ENCODE results near the gene HHAT.

Gene HHAT

DNA sequence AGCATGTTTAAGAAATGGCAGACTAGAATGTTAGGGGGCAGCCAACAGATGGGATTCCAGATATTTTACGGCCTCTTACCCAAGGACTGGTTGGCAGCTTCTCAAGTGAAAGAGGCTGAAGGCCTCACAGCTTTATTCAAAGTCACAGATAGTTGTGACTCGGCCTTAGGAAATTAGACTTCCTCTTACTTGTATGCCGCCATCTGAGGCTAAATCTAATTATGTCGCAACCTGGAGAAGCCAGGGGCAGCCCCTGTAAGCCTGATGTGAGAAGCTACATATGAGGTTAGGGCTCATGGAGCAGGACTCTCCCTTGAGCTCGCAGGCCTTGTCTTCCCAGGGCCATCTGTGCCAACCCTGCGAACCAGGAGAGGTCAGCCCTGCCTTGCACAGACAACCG is 352.5 kb downstream of the HHAT start:
- H3K27ac ChIP-seq, result no peak overlapping the region
- TF ChIP-seq CTCF (conservative IDR thresholded peaks at IDR 0.05) (no peak), ZFX (IDR thresholded peaks at IDR 0.05) (no peak)

GRCh38 chr1:210683403-210684047 is 354.8 kb downstream of the HHAT start:
- TF ChIP-seq ZFX (IDR thresholded peaks at IDR 0.05) (no peak), CTCF (conservative IDR thresholded peaks at IDR 0.05) (no peak)
- H3K27ac ChIP-seq, result no peak overlapping the region

DNA sequence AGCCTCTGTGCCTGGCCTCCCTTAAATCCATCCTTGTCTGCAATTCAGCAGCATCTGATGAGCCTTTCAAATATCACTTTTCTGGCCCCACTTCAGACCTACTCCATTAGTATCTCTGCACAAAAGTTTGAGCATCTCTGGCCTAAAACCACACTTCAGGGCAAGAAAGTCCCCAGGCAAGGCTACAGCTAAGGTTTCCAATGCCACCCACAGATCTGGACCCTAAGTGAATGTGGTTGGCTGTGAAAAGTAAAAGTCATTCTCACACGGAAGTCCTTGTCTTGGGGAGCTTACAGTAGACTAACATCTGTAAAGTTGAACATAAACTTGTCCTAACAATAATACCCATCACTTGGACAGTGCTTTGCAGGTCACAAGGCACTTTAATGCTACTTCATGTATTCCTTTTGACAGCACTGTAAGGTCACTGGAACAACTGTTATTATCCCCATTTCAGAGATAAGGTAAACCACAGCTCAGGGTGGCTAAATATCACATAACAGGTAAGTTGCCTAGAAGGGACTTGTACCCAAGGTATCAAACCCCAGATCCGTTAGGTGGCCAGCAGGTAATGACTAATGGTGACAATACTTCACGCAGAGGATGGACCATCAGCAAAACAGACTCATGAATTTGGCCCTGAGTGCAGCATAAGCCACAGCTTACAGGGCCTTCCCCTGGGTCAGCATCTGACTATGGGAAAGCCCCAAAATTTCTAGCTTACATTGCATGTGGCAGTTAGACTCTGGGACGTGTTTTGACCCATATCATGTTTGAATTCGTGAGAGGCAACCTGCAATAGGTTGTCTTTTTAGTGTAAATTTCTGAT is 356.0 kb downstream of the HHAT start:
- H3K27ac ChIP-seq, result no peak overlapping the region
- TF ChIP-seq CTCF (conservative IDR thresholded peaks at IDR 0.05) (no peak), ZFX (IDR thresholded peaks at IDR 0.05) (no peak)

GRCh38 chr1:210685295-210685650 is 356.6 kb downstream of the HHAT start:
- no peak overlapping the region for H3K27ac ChIP-seq

GRCh38 chr1:210686841-210687240 is 358.1 kb downstream of the HHAT start:
- H3K27ac ChIP-seq, result no peak overlapping the region

More at GRCh38 chr1:210685295-210685650, 356.6 kb downstream of the HHAT start:
- TF ChIP-seq ZFX (IDR thresholded peaks at IDR 0.05) (no peak), CTCF (conservative IDR thresholded peaks at IDR 0.05) (no peak)

GRCh38 chr1:210687582-210688279 is 359.0 kb downstream of the HHAT start:
- H3K27ac ChIP-seq, result no peak overlapping the region
- TF ChIP-seq ZFX (IDR thresholded peaks at IDR 0.05) (no peak), CTCF (conservative IDR thresholded peaks at IDR 0.05) (no peak)

More at GRCh38 chr1:210686841-210687240, 358.1 kb downstream of the HHAT start:
- no peak for TF ChIP-seq ZFX (IDR thresholded peaks at IDR 0.05)
- no peak for TF ChIP-seq CTCF (conservative IDR thresholded peaks at IDR 0.05)
